GM19240 (cell line): Measurements from ENCODE around the gene UTP15.

Source experiments
- DNase-seq: peaks from one replicate; pipeline ENCODE4 v3.0.0; 2011; ENCODE audit warnings: low spot score; ENCODE audit not compliant: insufficient read length

UTP15 gene

DNA sequence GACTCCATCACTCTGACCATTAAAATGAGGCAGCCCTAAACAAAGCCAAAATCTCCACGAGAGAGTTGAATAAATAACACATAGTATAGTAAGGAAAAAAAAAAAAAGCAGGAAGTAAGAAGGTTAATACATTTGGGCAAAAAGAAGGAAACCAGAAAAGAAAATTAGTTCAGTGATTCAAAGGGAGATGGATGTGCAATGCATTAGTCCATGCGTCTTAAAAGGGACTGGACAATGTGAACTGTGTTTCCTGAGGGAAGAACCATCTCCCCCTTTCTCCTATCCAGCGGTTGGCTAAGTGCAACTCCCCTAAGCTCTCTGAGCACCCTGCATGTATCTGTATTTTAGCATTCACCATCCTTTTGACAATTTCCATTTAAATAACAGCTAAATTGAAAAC lies 1.5 kb upstream of the UTP15 start:
- no peak for DNase-seq

DNA sequence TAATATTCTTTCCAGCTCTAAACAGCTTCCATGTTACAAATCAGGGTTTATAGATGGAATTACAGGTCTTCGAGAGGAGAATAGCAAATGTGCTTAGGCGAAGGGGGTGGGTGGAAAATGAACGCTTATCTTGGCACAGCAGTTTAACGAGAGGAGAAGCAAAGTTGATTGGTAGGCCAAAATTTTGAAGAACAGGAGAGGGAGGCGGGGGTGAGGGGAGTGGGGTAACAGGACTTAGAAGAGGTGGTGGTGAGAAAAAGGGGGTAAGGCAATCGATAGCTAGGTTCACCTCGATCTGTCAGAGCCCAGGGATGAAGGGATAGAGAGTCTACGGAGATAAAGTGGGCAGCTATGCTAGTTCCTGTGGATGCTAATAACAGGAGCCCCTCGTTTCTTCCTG lies 868 bp upstream of the UTP15 start:
- no peak for DNase-seq

DNA sequence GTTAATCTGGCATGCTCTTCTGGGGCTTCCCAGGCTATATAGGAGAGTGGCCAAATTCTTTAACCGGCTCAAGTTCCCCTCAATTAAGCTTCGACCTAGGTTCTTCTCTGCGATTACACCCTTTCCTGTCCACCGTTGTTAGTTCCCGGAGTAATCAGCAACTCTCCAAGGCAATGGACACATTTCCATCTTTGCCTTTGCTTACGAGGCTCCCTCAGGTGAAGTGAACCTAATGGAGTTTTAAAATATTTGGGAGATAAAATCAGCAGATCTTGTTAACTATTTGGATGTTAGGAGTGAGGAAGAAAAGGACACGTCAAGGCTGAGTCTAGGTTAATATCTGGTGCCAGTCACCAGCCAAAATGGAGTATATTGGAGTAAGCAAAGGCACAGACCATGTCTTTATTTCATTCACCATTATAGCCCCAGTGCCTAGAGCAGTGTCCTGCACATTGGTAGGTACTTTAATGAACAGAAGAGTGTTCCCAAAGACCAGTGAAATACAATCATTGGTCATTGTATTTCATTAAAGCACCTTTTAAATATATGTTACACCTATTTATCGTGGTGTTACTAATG lies 515 bp downstream of the UTP15 start:
- no peak for DNase-seq

DNA sequence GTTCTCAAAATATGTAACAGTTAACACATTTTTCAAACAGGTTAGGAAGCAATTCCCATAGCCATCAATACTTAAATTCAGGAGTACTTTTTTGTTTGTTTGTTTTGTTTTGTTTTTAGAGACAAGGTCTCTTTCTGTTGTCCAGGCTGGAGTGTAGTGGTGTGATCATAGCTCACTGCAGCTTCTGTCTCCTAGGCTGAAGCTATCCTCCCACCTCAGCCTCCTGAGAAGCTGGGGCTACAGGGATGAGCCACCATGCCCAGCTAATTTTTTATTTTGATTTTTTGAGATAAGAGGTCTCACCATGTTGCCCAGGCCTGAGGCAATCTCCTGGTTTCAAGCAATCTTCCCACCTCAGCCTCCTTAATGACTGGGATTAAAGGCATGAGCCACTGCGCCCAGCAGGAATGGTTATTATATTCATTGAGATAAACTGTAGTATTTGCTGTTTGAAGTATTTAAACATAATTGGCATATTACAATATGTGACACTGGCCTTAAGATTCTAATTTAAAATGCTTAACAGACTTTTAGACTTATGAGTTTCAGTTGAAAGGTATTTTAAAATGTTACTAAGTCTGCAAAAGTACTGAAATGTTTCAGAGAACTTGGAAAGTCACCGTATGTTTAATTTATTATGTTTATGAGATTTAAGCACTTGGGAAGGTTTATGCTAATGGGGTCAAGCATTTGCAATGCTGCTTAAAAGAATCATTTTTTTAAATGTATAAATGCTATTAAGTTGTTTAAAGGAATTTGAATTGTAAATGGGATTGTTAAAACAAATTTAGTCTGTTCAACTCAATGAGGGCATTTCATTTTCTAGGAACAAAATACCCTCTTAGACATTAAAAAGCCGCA lies 17.0 kb downstream of the UTP15 start:
- no peak for DNase-seq

- DNase-seq, result no peak
These were observed 22.4 kb downstream of the UTP15 start for GRCh38 chr5:73587923-73588322.

DNA sequence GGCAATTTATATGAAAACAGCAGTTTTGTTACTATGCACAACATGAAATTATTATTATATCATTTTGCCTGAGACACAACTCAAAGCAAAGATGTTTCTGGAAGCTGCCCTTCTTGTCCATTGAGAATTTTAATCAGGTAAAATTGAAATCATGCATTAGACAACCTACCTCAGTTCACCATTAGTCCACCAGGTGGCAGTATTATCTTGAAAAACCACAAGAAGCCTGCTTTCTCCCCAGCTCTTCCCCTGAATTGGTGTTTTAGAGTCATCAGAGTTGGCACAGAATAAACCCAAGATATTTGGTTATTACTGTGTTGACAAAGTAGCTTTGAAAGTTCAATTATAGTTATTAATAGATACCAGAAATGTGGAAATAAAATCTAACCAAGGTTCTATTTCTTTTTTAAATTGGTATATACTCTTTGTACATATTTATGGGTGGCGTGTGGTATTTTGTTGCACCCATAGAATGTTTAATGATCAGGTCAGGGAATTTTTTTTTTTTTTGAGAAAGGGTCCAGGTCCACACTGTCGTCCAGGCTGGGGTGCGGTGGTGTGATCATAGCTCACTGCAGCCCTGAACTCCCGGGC lies 25.7 kb downstream of the UTP15 start:
- DNase-seq, result peak; percentile 31

DNA sequence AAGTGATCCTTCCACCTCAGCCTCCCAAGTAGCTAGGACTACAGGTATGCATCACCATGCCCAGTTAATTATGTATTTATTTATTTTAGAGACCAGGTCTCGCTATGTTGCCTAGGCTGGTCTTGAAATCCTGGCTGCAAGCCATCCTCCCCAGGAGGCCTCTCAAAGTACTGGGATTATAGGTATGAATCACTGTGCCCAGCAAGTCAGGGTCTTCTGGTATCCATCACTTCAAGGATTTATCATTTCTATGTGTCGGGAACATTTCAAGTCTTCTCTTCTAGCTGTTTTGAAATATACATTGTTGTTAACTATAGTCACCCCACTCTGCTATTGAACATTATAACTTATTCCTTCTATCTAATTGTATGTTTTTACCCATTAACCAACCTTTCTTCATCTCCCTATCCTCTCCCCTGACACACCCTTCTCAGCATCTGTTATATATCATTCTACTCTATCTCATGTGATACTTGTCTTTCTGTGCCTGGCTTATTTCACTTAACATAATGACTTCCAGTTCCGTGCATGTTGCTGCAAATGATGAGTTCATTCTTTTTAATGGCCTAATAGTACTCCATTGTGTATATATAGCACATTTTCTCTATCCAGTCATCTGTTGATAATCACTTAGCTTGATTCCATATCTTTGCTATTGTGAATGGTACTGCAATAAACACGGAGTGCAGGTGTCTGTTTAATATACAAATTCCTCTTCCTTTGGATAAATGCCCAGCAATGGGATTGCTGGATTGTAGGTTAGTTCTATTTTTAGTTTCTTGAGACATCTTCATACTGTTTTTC lies 26.4 kb downstream of the UTP15 start:
- DNase-seq, result no peak

- no peak for DNase-seq
These were observed 27.0 kb downstream of the UTP15 start for GRCh38 chr5:73592551-73592950.

- DNase-seq, result no peak
These were observed 31.3 kb downstream of the UTP15 start for GRCh38 chr5:73596705-73597328.

DNA sequence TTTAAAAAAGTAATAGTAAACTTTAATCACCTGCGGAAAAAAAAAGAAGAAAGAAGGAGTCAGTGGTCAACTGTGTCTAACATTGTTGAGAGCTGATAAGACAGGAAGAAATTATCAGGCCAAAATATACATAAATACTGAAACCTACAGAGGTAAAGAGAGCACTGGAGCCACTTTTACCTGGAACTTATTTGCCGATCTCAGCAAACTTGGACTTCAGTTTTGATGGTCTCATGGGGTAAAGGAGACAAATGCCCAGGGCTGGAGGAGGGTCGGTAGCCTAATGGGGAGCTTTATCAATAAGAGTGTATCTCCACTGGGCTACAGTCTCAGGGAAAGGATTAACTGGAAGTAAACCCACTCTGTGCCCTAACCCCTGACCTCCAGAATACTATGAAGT lies 33.8 kb downstream of the UTP15 start:
- DNase-seq, result no peak

GRCh38 chr5:73603998-73604397 lies 38.5 kb downstream of the UTP15 start:
- DNase-seq, result no peak

GRCh38 chr5:73605223-73606087 lies 39.9 kb downstream of the UTP15 start:
- no peak for DNase-seq

DNA sequence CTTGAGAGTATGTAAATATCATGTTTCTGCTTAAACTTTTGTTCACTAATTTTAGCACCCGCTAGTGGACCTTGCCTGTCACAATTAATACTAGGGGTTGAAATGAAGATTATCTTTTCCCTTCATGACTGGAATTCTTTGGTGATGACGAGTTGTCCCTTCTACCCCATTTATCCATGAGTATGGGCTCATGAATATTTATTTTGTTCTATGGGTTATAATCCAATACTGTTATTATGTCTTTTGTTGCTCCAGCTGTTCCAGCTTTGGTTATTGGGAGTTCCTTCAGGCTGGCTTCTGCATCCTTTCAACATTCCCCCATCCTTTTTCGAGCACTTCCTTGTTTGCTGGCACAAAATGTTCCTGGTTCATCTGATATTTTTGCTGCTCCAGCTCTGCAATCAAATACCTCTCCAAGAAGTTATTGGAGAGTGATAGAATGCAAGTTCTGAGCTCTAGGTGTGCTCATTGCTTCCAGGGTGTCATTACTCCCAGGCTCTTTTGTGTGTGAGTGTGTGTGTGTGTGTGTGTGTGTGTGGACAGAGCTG lies 40.7 kb downstream of the UTP15 start:
- DNase-seq, result no peak

- DNase-seq, result no peak
These were observed 41.7 kb downstream of the UTP15 start for GRCh38 chr5:73607228-73607627.

DNA sequence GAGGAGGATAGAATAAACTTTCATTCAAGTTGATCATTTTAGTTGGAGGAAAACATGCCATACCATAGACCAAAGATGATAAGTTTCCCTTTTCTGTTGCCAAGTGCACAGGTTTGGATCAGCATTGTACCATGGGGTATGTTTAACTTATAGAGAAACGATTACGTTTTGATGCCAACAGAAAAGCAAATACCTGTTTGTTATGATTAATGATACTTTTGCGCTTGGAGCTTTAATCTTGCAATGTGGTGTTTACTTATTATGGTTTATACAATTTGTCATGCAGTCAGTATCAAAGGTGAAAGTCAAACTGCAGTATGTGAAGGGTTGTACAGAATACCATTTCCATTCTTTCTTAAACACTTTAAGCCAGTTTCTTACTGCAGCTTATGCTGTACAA lies 47.3 kb downstream of the UTP15 start:
- no peak for DNase-seq

GRCh38 chr5:73615085-73615484 lies 49.5 kb downstream of the UTP15 start:
- no peak for DNase-seq

DNA sequence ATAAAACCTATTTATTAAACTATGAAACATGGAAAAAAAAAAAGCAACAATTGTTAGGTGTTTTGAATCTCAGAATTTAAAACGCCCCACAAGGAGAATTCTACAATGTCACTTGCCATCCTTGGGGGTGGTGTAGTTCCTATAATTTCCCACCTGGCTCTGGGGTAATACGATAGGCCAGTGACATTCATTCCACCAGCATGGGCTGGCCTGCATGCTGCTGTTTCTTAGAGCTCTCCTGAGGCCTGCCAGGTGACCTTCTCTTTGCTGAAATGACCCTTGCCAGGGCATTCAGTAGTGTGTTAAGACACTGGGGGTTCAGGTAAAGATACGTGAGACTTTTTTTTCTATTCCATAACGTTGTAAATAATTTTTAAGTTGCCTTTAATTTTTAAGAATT lies 50.4 kb downstream of the UTP15 start:
- no peak for DNase-seq

DNA sequence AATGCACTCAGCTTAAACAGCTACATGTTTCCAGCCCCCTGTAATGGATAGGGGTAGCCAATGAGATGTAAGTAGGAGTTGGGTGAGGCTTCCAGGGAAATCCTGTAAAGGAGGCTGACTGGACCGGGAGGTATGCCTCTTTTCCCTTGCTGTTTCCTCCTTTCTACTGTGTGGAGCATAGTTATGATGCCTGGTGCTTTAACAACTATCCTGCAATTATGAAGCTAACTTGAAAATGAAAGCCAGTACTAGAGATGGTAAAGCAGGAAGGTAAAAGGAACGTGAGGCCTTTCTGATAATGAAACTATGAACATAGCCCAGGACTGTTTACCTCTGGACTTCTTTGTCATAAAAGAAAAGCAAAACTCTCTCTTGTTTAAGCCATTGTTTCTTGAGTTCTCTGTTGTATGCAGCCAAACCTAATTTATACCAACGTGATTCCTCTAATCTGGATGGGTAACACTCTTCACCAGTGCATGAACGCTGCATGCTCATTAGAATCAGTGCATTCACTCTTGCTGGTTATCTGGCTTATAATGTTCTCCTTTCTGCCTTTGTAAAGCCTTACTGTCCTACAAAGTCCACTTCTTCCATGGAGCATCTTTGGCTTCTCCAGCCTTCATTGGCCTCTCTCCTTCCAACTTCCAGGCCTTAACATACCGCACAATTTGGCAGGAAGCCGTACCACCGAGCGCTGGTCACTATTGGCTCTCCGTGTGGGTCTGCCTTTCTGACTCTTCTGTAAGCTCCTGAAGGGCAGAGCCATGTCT lies 52.2 kb downstream of the UTP15 start:
- no peak for DNase-seq

DNA sequence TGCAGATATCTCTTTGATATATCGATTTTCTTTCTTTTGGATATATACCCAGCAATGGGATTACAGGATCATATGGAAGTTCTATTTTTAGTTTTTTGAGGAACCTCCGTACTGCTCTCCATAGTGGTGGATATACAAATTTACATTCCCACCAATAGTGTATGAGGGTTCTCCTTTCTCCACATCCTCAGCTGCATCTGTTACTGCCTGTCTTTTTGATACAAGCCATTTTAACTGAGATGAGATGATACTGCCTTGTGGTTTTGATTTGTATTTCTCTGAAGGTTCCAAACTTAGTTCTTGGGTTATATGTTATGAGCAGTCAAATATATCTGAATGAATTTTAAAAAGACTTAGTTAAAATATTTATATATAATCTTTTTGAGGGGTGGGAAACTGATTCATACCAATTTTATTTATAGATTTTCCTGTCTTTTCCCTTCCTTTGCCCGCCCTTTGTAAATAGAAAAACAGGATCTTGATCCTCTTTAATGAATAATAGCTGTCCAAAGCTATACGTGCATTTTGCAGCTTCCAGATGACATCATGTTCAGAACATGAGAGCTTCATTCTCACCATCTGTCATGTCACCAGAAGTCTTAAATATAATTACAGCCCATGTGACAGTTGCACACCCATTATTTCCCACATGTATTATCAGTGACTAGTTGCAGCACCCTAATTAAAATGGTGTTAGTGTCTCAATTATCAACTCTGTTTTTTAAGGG lies 54.2 kb downstream of the UTP15 start:
- no peak for DNase-seq
